ENCODE measurements around the gene DMD.

- TF ChIP-seq CTCF (IDR thresholded peaks at IDR 0.05) (no peak), POLR2A (IDR thresholded peaks at IDR 0.05) (no peak)
Measured at GRCh38 chrX:31147175-31147574, 2064.2 kb downstream of the DMD start.
